Body of pancreas (tissue), 4 donors: ENCODE results near the gene RASA2.

ENCODE experiments used
- POLR2A ChIP-seq, 3 donors: fragments of 450-650 bp; IDR thresholded peaks; one replicate each; pipeline ENCODE4 v1.6.1; 2016; ENCODE audit warnings: antibody characterized with exemption in 3 of 3, mild to moderate bottlenecking in 2 of 3
- TF ChIP-seq, protein P1 (sequence below), 7 experiments: fragments of 450-650 bp in 4 of 7; fragments of 200-600 bp in 3 of 7; sonication (generic) in 3 of 7; IDR thresholded peaks; one replicate each; pipeline ENCODE4 v1.5.1; 2016 to 2019; ENCODE audit warnings: antibody characterized with exemption in 7 of 7

DNA sequence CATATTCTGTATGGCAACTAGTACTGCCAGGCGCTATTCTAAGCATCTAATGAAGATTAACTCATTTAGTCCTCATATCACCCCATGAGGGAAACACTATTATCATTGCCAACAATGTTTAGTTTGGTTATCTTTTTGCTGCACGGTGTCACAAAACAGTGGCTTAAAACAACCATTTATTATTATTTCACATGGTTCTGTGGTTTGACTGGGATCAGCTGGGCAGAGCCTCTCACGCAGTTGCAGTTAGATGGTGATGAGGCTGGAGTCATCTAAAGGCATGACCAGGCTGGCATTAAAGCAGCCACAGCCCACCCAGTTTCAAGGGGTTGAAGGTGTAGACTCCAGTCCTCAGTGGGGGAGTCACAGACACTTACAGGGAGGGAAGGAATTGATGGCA lies 32.8 kb upstream of the RASA2 start:
- TF ChIP-seq, protein P1, sequence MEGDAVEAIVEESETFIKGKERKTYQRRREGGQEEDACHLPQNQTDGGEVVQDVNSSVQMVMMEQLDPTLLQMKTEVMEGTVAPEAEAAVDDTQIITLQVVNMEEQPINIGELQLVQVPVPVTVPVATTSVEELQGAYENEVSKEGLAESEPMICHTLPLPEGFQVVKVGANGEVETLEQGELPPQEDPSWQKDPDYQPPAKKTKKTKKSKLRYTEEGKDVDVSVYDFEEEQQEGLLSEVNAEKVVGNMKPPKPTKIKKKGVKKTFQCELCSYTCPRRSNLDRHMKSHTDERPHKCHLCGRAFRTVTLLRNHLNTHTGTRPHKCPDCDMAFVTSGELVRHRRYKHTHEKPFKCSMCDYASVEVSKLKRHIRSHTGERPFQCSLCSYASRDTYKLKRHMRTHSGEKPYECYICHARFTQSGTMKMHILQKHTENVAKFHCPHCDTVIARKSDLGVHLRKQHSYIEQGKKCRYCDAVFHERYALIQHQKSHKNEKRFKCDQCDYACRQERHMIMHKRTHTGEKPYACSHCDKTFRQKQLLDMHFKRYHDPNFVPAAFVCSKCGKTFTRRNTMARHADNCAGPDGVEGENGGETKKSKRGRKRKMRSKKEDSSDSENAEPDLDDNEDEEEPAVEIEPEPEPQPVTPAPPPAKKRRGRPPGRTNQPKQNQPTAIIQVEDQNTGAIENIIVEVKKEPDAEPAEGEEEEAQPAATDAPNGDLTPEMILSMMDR (IDR thresholded peaks at IDR 0.05): no peak
- no peak for TF ChIP-seq POLR2A (IDR thresholded peaks at IDR 0.05)
